SU-DHL-6 (cell line): ENCODE data around the gene LIX1L.

Experiments used
- H2AFZ ChIP-seq: fragments of 200-600 bp; sonication (generic); 2 replicates; pipeline ENCODE4 v1.6.1; 2014; ENCODE audit warnings: low read depth, mild to moderate bottlenecking, moderate library complexity, mixed read lengths, antibody characterized with exemption, low read length; ENCODE audit not compliant: severe bottlenecking
- H3F3A ChIP-seq: fragments of 200-600 bp; shearing (Covaris generic); 2 replicates; pipeline ENCODE4 v1.6.0; 2016; ENCODE audit warnings: antibody characterized with exemption, mild to moderate bottlenecking; ENCODE audit not compliant: insufficient read depth
- H3K27ac ChIP-seq: fragments of 200-600 bp; sonication (generic); 2 replicates; pipeline ENCODE4 v1.5.1; 2016; ENCODE audit warnings: low read depth, mild to moderate bottlenecking, low read length, moderate library complexity, mixed read lengths
- H3K27me3 ChIP-seq: fragments of 200-600 bp; sonication (generic), shearing (Covaris generic); 2 replicates; pipeline ENCODE4 v1.6.0; 2014; ENCODE audit warnings: mild to moderate bottlenecking, low read length
- H3K36me3 ChIP-seq: fragments of 200-600 bp; sonication (generic); 2 replicates; pipeline ENCODE4 v1.6.1; 2014; ENCODE audit warnings: mild to moderate bottlenecking, low read length, mixed read lengths
- H3K4me2 ChIP-seq: fragments of 300-600, 200-600 bp; shearing (Covaris generic), sonication (generic); 2 replicates; pipeline ENCODE4 v1.6.0; 2014; ENCODE audit warnings: low read length, low read depth, mild to moderate bottlenecking; ENCODE audit not compliant: poor library complexity, severe bottlenecking
- H3K4me3 ChIP-seq: fragments of 200-600 bp; sonication (generic); 2 replicates; pipeline ENCODE4 v1.5.1; 2014; ENCODE audit warnings: antibody characterized with exemption, low read length, mild to moderate bottlenecking, mixed read lengths; ENCODE audit not compliant: insufficient read depth, poor library complexity, severe bottlenecking
- H3K79me2 ChIP-seq: fragments of 200-600 bp; sonication (generic); 2 replicates; pipeline ENCODE4 v1.6.1; 2014; ENCODE audit warnings: mild to moderate bottlenecking, low read length, moderate library complexity; ENCODE audit not compliant: insufficient read depth
- H3K9ac ChIP-seq: fragments of 200-600 bp; sonication (generic); 2 replicates; pipeline ENCODE4 v1.7.0; 2014; ENCODE audit warnings: mild to moderate bottlenecking, low read length
- H3K9me2 ChIP-seq: fragments of 200-600 bp; sonication (generic); replicated peaks from 2 replicates; pipeline ENCODE4 v1.6.1; 2014; ENCODE audit warnings: low read length; ENCODE audit not compliant: insufficient read depth
- H3K9me3 ChIP-seq: fragments of 200-600 bp; sonication (generic); 2 replicates; pipeline ENCODE4 v1.6.1; 2014; ENCODE audit warnings: low read length, mixed read lengths; ENCODE audit not compliant: insufficient read depth
- H4K20me1 ChIP-seq: fragments of 200-600 bp; sonication (generic); 2 replicates; pipeline ENCODE4 v1.6.1; 2014; ENCODE audit warnings: low read depth, mild to moderate bottlenecking, antibody characterized with exemption, low read length, moderate library complexity, mixed read lengths
- CTCF ChIP-seq: fragments of 200-600 bp; sonication (generic); IDR thresholded peaks from one replicate; pipeline ENCODE4 v1.5.1; 2017; ENCODE audit warnings: antibody characterized with exemption, mild to moderate bottlenecking, low read length, moderate library complexity; ENCODE audit not compliant: insufficient read depth, poor library complexity, severe bottlenecking
- EZH2phosphoT487 ChIP-seq: fragments of 200-600 bp; sonication (generic), shearing (Covaris generic); conservative IDR thresholded peaks from 2 replicates; pipeline ENCODE4 v1.6.1; 2018; ENCODE audit warnings: mild to moderate bottlenecking, antibody characterized with exemption, low read length, moderate library complexity, mixed read lengths

Gene LIX1L

DNA sequence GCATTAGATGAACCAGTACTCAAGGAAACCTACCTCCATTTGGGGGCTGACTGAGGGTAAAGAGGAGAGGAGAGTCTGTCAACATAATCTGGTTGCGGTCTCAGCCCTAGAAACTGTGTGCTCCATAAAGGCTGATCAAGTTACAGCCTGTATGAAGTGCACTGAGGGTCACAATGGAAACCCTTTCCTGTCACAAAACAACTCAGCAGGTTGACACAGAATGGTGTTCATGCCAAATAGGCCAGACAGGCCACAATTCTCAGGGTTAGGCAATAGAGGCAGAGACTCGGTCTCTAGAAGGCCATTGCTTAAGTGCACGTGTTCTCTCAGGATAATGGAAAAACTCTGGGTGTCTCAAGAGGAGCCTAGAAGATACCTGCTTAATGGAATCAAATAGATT lies 68.1 kb downstream of the LIX1L start:
- Histone ChIP-seq H3K9me2 (no peaks in the 10 kb centered on the region), H2AFZ (no peak overlapping the region), H3K4me3 (no peak overlapping the region), H3K27ac (no peak overlapping the region), H3K9ac (no peak overlapping the region), H3K27me3 (no peaks in the 10 kb centered on the region), H3K36me3 (no peaks in the 10 kb centered on the region), H4K20me1 (no peaks in the 10 kb centered on the region), H3K9me3 (no peaks in the 10 kb centered on the region), H3K4me2 (no peak overlapping the region), H3F3A (no peaks in the 10 kb centered on the region), H3K79me2 (no peaks in the 10 kb centered on the region)
- no peak for TF ChIP-seq EZH2phosphoT487
- TF ChIP-seq CTCF = no peak

- H3K79me2 ChIP-seq = no peaks in the 10 kb centered on the region
- no peak overlapping the region for H3K4me3 ChIP-seq
- H4K20me1 ChIP-seq = no peaks in the 10 kb centered on the region
- TF ChIP-seq CTCF (no peak), EZH2phosphoT487 (no peak)
- no peaks in the 10 kb centered on the region for H3K27me3 ChIP-seq
- no peaks in the 10 kb centered on the region for H3F3A ChIP-seq
- no peak overlapping the region for H3K9ac ChIP-seq
- H3K9me2 ChIP-seq = no peaks in the 10 kb centered on the region
- H3K4me2 ChIP-seq = no peak overlapping the region
- no peaks in the 10 kb centered on the region for H3K36me3 ChIP-seq
- no peaks in the 10 kb centered on the region for H3K9me3 ChIP-seq
- H2AFZ ChIP-seq = no peak overlapping the region
- no peak overlapping the region for H3K27ac ChIP-seq
Measured at GRCh38 chr1:145887631-145888030, 70.2 kb downstream of the LIX1L start.

- Histone ChIP-seq H4K20me1 (no peaks in the 10 kb centered on the region), H3K4me3 (no peak overlapping the region), H3K36me3 (no peaks in the 10 kb centered on the region), H2AFZ (no peak overlapping the region), H3K27me3 (no peaks in the 10 kb centered on the region), H3F3A (no peaks in the 10 kb centered on the region), H3K27ac (no peak overlapping the region), H3K9me3 (no peaks in the 10 kb centered on the region), H3K79me2 (no peaks in the 10 kb centered on the region), H3K9ac (no peak overlapping the region), H3K4me2 (no peak overlapping the region), H3K9me2 (no peaks in the 10 kb centered on the region)
- TF ChIP-seq CTCF = no peak
Measured at GRCh38 chr1:145886816-145887215, 71.0 kb downstream of the LIX1L start.

- H4K20me1 ChIP-seq = no peaks in the 10 kb centered on the region
- peak overlapping the region; percentile 97 for H2AFZ ChIP-seq
- H3K9me2 ChIP-seq = no peaks in the 10 kb centered on the region
- no peaks in the 10 kb centered on the region for H3K27me3 ChIP-seq
- no peaks in the 10 kb centered on the region for H3K36me3 ChIP-seq
- H3K9ac ChIP-seq = peak overlapping the region; percentile 24; the same call in 1 of the 2 replicates
- no peaks in the 10 kb centered on the region for H3F3A ChIP-seq
- H3K4me2 ChIP-seq = peak overlapping the region; percentile 77
- H3K4me3 ChIP-seq = peak overlapping the region; percentile 83
- TF ChIP-seq EZH2phosphoT487 (no peak), CTCF (no peak)
- H3K79me2 ChIP-seq = no peaks in the 10 kb centered on the region
- no peaks in the 10 kb centered on the region for H3K9me3 ChIP-seq
- no peak overlapping the region for H3K27ac ChIP-seq
Measured at GRCh38 chr1:145886390-145886789, 71.4 kb downstream of the LIX1L start.
